Activated naive CD8-positive, alpha-beta T cell treated with anti-CD3 and anti-CD28 coated beads, Interleukin-2, amount 50 U/mL, for 24 hours (primary cell): Measurements from ENCODE around the gene PDGFRB.
A peak's percentile ranks its signal among the peaks of the same experiment; 100 is the strongest.
"Not testable (repeated sequence)": the region's sequence is repeated elsewhere in the genome, so short reads cannot be mapped to it uniquely, and the experiment has no call there.

Experiments
- ATAC-seq: fragments of 150-1000 bp; cut with Tn5 transposase; one replicate; pipeline ENCODE4 v1.10.0; 2021
- DNase-seq: peaks from one replicate; pipeline ENCODE4 v3.0.0; 2021
- H3K27ac Mint-ChIP-seq: one replicate; pipeline ENCODE4 v1.8.0; 2021; ENCODE audit warnings: mild to moderate bottlenecking, mixed read lengths
- H3K27me3 Mint-ChIP-seq: one replicate; pipeline ENCODE4 v1.8.0; 2021; ENCODE audit warnings: mixed read lengths
- H3K36me3 Mint-ChIP-seq: one replicate; pipeline ENCODE4 v1.8.0; 2021; ENCODE audit warnings: low read depth, mixed read lengths
- H3K4me1 Mint-ChIP-seq: one replicate; pipeline ENCODE4 v1.8.0; 2021; ENCODE audit warnings: mixed read lengths
- H3K4me3 Mint-ChIP-seq: one replicate; pipeline ENCODE4 v1.8.0; 2021; ENCODE audit warnings: mild to moderate bottlenecking, moderate library complexity, mixed read lengths
- H3K9me3 Mint-ChIP-seq: one replicate; pipeline ENCODE4 v1.8.0; 2021; ENCODE audit warnings: mixed read lengths

PDGFRB gene

DNA sequence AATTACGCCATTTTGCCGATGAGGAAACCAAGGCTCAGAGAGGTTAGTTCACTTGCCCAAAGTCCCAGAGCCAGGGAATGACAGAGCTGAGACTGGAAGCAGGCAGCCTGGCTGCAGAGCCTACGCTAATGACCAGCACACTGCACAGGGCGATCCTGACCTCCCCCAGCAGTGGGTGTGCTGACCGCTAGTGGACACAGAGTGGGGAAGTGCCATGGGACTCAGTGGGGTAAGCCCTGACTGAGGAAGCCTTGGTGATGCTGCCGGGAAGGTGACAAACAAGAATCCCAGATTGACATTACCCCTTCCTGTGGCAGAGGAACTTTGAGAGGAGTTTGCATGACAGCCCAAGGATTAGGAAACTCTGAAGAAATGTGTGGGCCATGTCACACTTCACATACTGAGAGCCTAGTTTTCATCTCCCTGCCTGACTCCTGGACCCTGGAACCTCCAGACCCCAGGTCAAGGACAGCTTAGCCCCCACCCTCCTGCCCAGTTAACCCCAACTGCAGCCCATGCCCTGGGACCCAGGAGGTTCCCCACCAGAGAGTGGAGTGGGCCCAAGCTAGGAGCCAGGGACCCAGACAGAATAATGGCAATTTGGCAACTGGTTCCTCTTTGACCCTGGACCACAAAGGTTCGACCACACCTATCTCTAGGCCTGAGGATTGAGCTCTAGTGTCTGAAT lies 49.6 kb downstream of the PDGFRB start:
- Mint-ChIP-seq H3K27me3 (no peaks in the 10 kb centered on the region), H3K4me3 (no peak overlapping the region), H3K36me3 (no peaks in the 10 kb centered on the region), H3K27ac (no peak overlapping the region), H3K4me1 (no peaks in the 10 kb centered on the region), H3K9me3 (no peaks in the 10 kb centered on the region)
- ATAC-seq (no peak), DNase-seq (no peak)

DNA sequence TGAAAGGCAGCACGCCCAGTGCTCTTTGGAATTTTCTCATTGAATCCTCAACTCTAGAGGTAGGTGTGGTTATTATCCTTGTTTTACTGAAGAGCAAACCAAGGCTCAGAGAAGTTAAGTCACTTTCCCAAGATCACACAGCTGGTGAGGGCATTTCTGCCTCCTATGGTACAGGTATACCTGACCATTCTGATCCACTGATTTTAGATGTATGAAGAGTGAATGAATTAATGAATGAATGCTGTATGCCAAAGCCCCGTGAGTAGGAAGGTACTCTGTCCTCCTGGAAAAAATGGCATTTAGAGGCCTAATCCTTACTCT lies 51.1 kb downstream of the PDGFRB start:
- no peaks in the 10 kb centered on the region for H3K9me3 Mint-ChIP-seq
- no peaks in the 10 kb centered on the region for H3K36me3 Mint-ChIP-seq
- no peaks in the 10 kb centered on the region for H3K4me1 Mint-ChIP-seq
- H3K4me3 Mint-ChIP-seq: no peak overlapping the region
- H3K27ac Mint-ChIP-seq: no peak overlapping the region
- DNase-seq (no peak), ATAC-seq (no peak)
- peaks cover 3% of the 10 kb centered on the region for H3K27me3 Mint-ChIP-seq

DNA sequence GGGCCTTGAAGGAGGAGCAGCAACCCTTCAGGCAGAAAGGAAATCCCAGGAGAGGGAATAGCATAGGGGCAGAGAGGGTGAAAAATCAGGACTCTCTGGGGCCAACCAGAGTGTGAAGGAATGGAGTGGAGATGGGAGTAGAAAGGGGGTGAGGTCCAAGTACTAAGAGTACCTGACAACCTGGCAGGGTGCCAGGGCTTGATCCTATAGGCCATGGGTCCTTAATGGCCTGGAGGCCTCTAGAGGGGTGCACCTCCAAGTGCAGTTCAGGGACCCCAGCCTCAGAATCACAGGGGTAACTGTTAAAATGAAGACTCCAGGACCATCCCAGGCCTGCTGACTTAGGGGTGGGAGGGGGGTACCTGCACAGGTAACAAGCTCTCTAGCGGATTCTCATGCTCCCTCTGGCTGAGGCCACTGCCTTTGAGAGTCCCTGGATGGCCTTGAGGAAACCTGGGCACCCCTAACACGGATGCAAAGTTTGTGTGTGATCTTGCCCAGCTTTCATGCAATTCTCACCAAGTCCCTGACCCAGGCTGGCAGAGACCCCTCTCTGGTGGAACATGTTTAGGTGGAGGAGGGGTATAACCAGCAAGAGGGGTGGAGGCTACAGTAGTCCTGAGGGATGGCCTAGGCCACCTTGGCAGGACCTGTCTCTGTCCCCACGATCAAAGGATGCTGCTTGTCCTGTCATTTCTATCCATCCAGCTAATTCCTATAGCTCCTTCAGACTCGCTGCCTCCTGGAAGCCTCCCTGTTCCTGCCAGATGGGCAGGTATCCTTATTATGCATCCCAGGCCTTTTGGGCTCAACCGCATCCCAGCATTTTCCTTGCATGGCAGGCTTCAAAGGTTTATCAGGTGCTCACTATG lies 51.7 kb downstream of the PDGFRB start:
- Mint-ChIP-seq H3K27me3 (peaks cover 3% of the 10 kb centered on the region), H3K27ac (no peak overlapping the region)
- no peak for ATAC-seq

DNA sequence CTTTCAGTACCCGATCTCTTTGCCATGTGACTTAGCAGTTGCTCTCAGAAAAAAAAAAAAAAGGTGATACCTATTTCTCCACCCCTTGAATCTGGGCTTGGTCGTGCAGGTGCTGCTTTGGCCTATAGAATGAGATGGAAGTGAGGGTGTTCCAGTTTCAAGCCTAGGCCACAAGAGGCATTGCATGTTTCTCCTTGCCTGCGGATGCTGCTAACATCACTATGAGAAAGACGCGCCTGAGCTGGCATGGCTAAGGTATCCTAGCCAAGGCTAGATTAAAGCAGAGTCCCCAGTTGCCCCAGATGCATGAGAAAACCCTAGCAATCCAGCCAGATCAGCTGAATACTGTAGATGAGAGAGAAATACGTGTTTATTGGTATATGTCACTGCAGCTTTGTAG lies 54.6 kb downstream of the PDGFRB start:
- Mint-ChIP-seq H3K4me1 (no peaks in the 10 kb centered on the region), H3K4me3 (no peak overlapping the region), H3K27ac (no peak overlapping the region), H3K9me3 (no peaks in the 10 kb centered on the region), H3K36me3 (no peaks in the 10 kb centered on the region), H3K27me3 (peaks cover 5% of the 10 kb centered on the region)
- DNase-seq: no peak
- no peak for ATAC-seq

More for the DNA sequence above, 51.7 kb downstream of the PDGFRB start:
- Mint-ChIP-seq H3K4me3 (no peak overlapping the region), H3K4me1 (no peaks in the 10 kb centered on the region), H3K9me3 (no peaks in the 10 kb centered on the region), H3K36me3 (no peaks in the 10 kb centered on the region)
- DNase-seq: no peak

DNA sequence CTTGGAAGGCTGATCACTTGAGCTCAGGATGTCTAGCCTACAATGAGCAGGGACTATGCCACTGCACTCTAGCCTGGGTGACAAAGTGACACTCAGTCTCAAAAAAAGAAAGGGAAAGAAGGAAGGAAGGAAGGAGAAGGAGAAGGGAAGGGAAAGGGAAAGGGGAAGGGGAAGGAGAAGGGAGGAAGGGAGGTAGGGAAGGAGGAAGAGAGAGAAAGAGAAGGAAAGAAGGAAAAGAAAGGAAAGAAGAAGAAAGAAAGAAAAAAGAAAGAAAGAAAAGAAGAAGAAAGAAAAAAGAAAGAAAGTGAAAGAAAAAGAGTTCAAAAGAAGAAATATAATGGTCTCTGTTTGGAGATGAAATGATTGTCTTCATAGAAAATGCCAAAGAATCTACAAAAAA lies 58.5 kb downstream of the PDGFRB start:
- no peak for DNase-seq
- Mint-ChIP-seq H3K4me1 (peaks cover 3% of the 10 kb centered on the region), H3K27ac (no peak overlapping the region), H3K36me3 (no peaks in the 10 kb centered on the region), H3K9me3 (no peaks in the 10 kb centered on the region), H3K4me3 (no peak overlapping the region), H3K27me3 (peaks cover 20% of the 10 kb centered on the region)
- no peak for ATAC-seq

DNA sequence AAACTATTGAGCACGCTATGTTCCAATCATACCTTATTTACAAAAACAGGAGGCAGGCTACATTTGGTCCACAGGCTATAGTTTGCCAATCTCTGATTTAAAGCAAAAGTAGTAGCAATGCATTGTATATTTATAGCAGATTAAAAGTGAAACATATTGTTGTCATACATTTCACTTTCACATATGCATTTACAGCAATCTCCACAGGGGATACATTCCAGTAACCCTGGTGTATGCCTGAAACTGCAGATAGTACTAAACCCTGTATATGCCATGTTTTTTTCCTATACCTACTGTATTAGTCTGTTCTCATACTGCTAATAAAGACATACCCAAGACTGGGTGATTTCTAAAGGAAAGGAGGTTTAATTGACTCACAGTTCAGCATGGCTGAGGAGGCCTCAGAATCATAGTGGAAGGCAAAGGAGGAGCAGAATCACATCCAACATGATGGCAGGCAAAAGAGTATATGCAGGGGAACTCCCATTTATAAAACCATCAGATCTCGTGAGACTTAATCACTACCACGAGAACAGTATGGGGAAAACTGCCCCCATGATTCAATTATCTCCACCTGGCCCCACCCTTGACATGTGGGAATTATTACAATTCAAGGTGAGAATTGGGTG lies 63.4 kb downstream of the PDGFRB start:
- Mint-ChIP-seq H3K36me3 (no peaks in the 10 kb centered on the region), H3K27me3 (peaks cover 31% of the 10 kb centered on the region), H3K9me3 (no peaks in the 10 kb centered on the region), H3K27ac (no peak overlapping the region), H3K4me1 (peaks cover 4% of the 10 kb centered on the region), H3K4me3 (no peak overlapping the region)
- DNase-seq (no peak), ATAC-seq (peak; percentile 20)

DNA sequence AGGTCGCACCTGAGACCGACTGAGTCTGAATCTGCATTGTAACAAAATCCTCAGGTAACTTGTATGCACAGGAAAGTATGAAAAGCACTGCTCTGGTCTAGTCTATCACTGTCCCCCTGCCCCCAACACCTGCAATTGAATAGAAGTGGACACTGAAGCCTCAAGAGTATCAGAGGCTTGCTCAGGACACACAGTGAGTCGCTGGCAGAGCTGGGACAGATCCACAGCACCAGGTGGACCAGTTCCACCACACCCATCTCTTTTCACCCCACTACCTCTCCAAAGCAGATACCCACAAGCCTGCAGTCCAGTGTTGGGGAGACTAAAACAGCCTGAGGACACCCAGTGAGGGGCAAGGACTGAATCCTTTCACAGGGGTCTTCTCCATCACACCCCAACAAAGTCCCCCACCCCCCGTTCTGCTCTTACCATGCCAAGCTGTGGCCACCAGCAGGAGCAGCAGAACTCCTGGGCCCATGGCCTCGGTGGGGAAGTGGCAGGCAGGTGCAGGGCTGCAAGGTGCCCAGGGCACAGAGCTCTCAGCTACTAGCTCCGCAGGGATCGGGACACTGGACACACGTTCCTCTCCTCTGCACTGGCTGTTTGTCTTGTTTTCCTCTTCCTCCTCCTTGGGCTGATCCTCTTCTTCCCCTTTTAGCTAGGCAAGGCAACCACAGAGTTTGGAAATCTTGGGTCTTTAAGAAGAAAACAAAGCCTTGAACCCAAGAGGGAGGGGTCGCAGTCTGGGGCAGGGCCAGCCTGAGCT lies 69.5 kb downstream of the PDGFRB start, which contains the start of gene CSF1R:
TSS of gene CSF1R (minus strand) at position 605 of the 766 bp plus-strand sequence. CDS start at position 478, 127 bp downstream.
- Mint-ChIP-seq H3K36me3 (no peaks in the 10 kb centered on the region), H3K27me3 (peaks cover 34% of the 10 kb centered on the region), H3K27ac (no peak within 1 kb of the TSS), H3K9me3 (no peaks in the 10 kb centered on the region), H3K4me3 (no peak within 1 kb of the TSS), H3K4me1 (peaks cover 14% of the 10 kb centered on the region)
- ATAC-seq: no peak
- no peak for DNase-seq

DNA sequence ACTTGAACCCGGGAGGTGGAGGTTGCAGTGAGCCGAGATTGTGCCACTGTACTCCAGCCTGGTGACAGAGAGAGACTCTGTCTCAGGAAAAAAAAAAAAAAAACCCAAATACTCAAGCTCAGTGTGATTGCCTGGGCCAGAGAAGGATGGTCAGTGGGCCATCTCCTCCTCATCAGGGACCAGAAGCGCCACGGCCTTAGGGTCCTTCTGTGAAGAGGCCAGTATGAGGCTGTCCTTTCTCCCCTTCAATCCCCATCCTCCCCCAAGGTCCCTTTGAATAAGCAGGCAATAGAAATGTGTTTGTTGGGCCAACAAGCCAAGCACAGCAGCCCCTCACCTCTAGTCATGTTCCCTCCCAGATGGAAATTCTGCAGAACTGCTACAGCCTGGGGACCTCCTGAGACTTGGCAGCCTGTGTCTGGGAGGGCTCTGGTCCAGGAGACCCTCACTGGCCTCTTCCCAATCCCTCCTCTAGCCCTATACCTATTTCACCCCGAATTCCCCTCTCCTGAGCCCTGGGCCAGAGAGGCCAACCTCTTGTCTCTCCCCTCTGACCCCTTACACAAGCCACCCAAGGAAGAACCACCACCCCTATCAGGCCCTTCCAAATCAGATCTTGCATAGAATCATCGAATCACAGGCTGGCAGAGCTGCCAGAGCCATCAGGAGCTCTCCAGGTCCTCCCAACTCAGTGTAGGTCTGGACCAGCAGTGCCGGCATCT lies 70.3 kb downstream of the PDGFRB start:
- no peak for ATAC-seq
- Mint-ChIP-seq H3K27me3 (peaks cover 30% of the 10 kb centered on the region), H3K9me3 (no peaks in the 10 kb centered on the region), H3K27ac (no peak overlapping the region), H3K4me1 (peaks cover 15% of the 10 kb centered on the region), H3K36me3 (no peaks in the 10 kb centered on the region), H3K4me3 (no peak overlapping the region)
- DNase-seq: no peak

DNA sequence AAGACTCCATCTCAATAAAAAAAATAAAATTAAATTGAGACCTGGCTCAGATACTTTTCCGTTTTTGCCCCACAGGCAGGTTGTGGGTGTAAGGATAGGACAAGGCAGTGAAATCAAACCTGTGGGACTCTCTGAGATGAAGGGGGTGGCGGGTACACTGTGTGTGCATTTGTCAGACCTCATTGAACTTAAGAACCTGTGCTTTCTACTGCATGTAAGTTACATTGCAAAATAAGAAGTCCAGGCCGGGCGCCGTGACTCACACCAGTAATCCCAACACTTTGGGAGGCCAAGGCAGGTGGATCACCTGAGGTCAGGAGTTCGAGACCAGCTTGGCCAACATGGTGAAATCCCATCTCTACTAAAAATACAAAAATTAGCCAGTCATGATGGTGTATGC lies 70.9 kb downstream of the PDGFRB start:
- not testable (repeated sequence) for H3K4me3 Mint-ChIP-seq, H3K36me3 Mint-ChIP-seq, H3K27ac Mint-ChIP-seq, H3K9me3 Mint-ChIP-seq, DNase-seq, ATAC-seq
- Mint-ChIP-seq H3K27me3 (peaks cover 30% of the 10 kb centered on the region), H3K4me1 (peaks cover 15% of the 10 kb centered on the region)

DNA sequence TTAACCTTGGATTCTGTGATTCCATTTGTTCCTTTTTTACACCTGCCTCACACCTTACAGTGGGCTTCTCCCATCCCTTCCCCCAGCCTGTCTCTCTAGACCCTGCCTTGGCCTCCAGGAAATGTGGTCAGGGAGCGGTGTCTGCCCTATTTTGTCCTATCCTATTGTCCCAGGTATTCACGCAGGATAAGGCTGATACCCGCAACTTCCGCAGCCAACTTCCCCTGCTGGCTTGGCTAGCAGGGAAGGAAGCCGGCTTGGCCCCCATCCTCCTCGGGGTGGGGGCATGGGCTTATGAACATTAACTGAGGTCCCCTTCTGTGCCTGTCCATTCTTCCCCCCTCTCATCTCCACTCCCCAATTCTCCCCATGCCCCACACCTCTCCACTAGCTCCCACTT lies 72.8 kb downstream of the PDGFRB start:
- ATAC-seq (no peak), DNase-seq (no peak)
- Mint-ChIP-seq H3K9me3 (no peaks in the 10 kb centered on the region), H3K36me3 (no peaks in the 10 kb centered on the region), H3K27ac (no peak overlapping the region), H3K4me3 (no peak overlapping the region), H3K4me1 (peaks cover 15% of the 10 kb centered on the region), H3K27me3 (peaks cover 27% of the 10 kb centered on the region)

DNA sequence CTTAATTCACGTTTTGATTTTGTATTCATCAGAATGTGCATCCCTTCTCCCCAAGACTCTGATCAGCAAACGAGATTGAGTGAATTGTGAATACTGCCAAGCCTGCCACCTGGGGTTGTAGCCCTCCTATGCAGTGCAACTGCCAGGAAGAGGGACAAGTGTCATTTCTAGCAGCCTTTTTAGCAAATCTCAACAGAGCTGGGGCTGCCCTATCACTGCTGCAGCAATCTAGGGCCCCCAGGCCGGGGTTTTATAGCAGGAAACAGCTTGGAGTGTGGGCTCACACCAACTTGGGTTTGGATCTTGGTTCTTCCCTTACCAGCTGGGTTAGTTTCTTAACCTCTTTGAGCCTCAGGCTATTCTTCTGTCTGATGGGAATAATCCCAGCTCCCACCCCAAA lies 73.3 kb downstream of the PDGFRB start:
- H3K27ac Mint-ChIP-seq: no peak overlapping the region
- H3K36me3 Mint-ChIP-seq: no peaks in the 10 kb centered on the region
- no peak overlapping the region for H3K4me3 Mint-ChIP-seq
- peaks cover 15% of the 10 kb centered on the region for H3K4me1 Mint-ChIP-seq
- peaks cover 22% of the 10 kb centered on the region for H3K27me3 Mint-ChIP-seq
- no peaks in the 10 kb centered on the region for H3K9me3 Mint-ChIP-seq
- DNase-seq (no peak), ATAC-seq (no peak)

DNA sequence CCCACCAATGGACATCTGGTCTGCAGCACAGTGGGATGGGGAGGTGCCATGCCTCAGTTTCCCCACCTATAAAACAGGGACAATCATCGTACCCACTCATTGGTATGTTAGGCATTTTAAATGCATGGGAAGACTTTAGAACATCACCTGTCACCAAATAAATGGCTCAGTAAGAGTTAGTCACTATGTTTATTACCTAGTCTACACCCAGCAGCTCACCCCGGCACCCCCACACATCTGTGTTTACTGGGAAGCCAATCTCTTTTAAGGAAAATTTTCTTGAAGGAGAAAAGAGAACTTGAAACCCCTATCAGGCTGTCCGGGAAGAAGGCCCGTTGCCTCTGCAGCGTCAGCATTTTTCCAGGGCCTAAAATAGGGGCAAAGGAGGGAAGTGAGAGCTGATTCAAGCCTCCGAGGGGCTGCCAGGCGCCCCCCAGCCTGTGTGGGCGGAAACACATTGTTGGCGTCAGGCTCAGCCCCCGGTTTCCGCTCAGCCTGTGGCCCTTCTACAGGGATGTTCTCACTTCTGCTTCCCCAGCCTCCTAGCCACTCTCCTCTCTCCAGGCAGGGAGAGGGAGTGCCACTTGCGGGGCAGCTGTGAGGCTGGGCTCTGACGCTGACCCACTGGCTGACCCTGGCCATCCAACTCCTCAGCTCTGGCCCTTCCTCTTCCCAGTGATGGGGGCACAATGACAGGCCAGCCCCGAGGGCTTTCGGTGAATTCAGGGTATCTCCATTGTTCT lies 73.9 kb downstream of the PDGFRB start:
- H3K27ac Mint-ChIP-seq: no peak overlapping the region
- peaks cover 15% of the 10 kb centered on the region for H3K4me1 Mint-ChIP-seq
- no peaks in the 10 kb centered on the region for H3K9me3 Mint-ChIP-seq
- H3K4me3 Mint-ChIP-seq: no peak overlapping the region
- ATAC-seq: peak; percentile 54
- H3K36me3 Mint-ChIP-seq: no peaks in the 10 kb centered on the region
- H3K27me3 Mint-ChIP-seq: peaks cover 22% of the 10 kb centered on the region
- peak; percentile 31 for DNase-seq

DNA sequence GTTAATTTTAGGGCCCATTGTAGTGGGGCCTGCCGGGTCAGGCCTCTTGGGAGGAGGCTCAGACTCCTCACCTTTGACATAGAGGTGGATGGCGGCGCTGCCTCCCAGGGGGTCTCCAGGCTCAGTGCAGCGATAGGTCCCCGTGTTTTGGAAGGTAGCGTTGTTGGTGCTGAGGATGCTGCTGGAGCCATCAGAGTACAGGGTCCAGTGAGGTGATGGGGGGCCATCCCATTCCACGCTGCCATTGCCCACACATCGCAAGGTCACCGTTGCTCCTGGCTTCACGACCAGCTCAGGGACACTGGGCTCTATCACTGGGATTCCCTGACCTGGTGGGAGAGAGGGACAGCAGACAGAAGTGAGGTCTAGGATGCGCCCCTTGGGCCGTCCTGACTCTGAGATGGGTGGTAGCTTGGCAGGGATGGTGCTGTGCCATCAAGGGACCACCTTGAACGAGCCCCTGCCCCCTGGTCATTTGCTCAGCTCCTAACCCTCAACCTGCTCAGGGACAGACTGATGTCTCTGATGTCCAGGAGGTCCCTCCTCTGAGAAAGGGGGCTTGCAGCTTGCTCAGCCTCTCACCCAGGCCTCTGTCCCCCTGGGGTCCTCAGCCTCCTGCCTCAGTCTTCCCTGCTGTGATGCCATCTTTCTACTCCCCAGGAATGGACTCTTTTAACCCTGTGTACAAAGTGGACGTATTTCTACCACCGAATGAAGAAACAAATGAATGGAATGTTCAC lies 74.8 kb downstream of the PDGFRB start:
- peaks cover 20% of the 10 kb centered on the region for H3K27me3 Mint-ChIP-seq
- H3K27ac Mint-ChIP-seq: no peak overlapping the region
- ATAC-seq: no peak
- no peak overlapping the region for H3K4me3 Mint-ChIP-seq
- H3K4me1 Mint-ChIP-seq: peaks cover 15% of the 10 kb centered on the region
- no peaks in the 10 kb centered on the region for H3K36me3 Mint-ChIP-seq
- no peak for DNase-seq
- no peaks in the 10 kb centered on the region for H3K9me3 Mint-ChIP-seq
